SK-N-SH treated with all-trans-retinoic acid at 6 μM for 48 hours (cell line): Measurements from ENCODE around the gene WWP2.
"Not testable (repeated sequence)": the region's sequence is repeated elsewhere in the genome, so short reads cannot be mapped to it uniquely, and the experiment has no call there.

Experiments used
- ATAC-seq: fragments of 200-7000 bp; cut with Tn5 transposase; 3 replicates; pipeline ENCODE4 v1.9.1; 2020; ENCODE audit warnings: mild to moderate bottlenecking, moderate library complexity
- ARNTL ChIP-seq: fragments of 450-650 bp; formaldehyde crosslinking; IDR thresholded peaks from 2 replicates; pipeline ENCODE4 v1.5.0; 2020; ENCODE audit warnings: low read depth, mild to moderate bottlenecking, moderate library complexity, borderline replicate concordance
- BACH2 ChIP-seq: fragments of 250-450 bp; sonication (Bioruptor Pico); IDR thresholded peaks from 2 replicates; pipeline ENCODE4 v1.9.0; 2021; ENCODE audit warnings: mild to moderate bottlenecking, borderline replicate concordance
- CREB5 ChIP-seq: fragments of 250-450 bp; sonication (Bioruptor Pico); IDR thresholded peaks from 2 replicates; pipeline ENCODE4 v1.5.1; 2020; ENCODE audit warnings: low read depth, mild to moderate bottlenecking, moderate library complexity
- CSDC2 ChIP-seq: fragments of 250-450 bp; sonication (Bioruptor Pico); IDR thresholded peaks from 2 replicates; pipeline ENCODE4 v1.5.0; 2020; ENCODE audit warnings: mild to moderate bottlenecking, moderate library complexity
- CSRNP3 ChIP-seq: fragments of 250-450 bp; sonication (Bioruptor Pico); IDR thresholded peaks from 2 replicates; pipeline ENCODE4 v1.5.1; 2021; ENCODE audit warnings: mild to moderate bottlenecking, moderate library complexity
- ESRRG ChIP-seq: fragments of 250-450 bp; sonication (Bioruptor Pico); IDR thresholded peaks from 2 replicates; pipeline ENCODE4 v1.6.1; 2021; ENCODE audit warnings: mild to moderate bottlenecking
- GLIS3 ChIP-seq: fragments of 250-450 bp; sonication (Bioruptor Pico); IDR thresholded peaks from 2 replicates; pipeline ENCODE4 v1.5.0; 2020; ENCODE audit warnings: mild to moderate bottlenecking, moderate library complexity
- ISL1 ChIP-seq: fragments of 250-450 bp; sonication (Bioruptor Pico); IDR thresholded peaks from 2 replicates; pipeline ENCODE4 v2.1.2; 2022; ENCODE audit warnings: mild to moderate bottlenecking, moderate library complexity
- POU6F1 ChIP-seq: fragments of 250-450 bp; sonication (Bioruptor Pico); IDR thresholded peaks from 2 replicates; pipeline ENCODE4 v1.8.0; 2021; ENCODE audit warnings: low read depth, mild to moderate bottlenecking, moderate library complexity, borderline replicate concordance
- PPARA ChIP-seq: fragments of 250-450 bp; sonication (Bioruptor Pico); IDR thresholded peaks from 2 replicates; pipeline ENCODE4 v1.5.0; 2020; ENCODE audit warnings: mild to moderate bottlenecking, borderline replicate concordance
- RARB ChIP-seq: fragments of 250-450 bp; sonication (Bioruptor Pico); IDR thresholded peaks from 2 replicates; pipeline ENCODE4 v1.8.0; 2021; ENCODE audit warnings: mild to moderate bottlenecking, moderate library complexity
- SNAI2 ChIP-seq: fragments of 250-450 bp; sonication (Bioruptor Pico); IDR thresholded peaks from 2 replicates; pipeline ENCODE4 v1.5.0; 2020; ENCODE audit warnings: mild to moderate bottlenecking, moderate library complexity
- TCF4 ChIP-seq: fragments of 250-450 bp; sonication (Bioruptor Pico); IDR thresholded peaks from 2 replicates; pipeline ENCODE4 v1.8.0; 2021; ENCODE audit warnings: mild to moderate bottlenecking, moderate library complexity, borderline replicate concordance
- TOX ChIP-seq: fragments of 250-450 bp; sonication (Bioruptor Pico); IDR thresholded peaks from 2 replicates; pipeline ENCODE4 v1.8.0; 2021; ENCODE audit warnings: mild to moderate bottlenecking, moderate library complexity, borderline replicate concordance
- TSHZ2 ChIP-seq: fragments of 250-450 bp; sonication (Bioruptor Pico); IDR thresholded peaks from 2 replicates; pipeline ENCODE4 v1.5.0; 2020; ENCODE audit warnings: mild to moderate bottlenecking, moderate library complexity
- ZC3H10 ChIP-seq: fragments of 250-450 bp; sonication (Bioruptor Pico); IDR thresholded peaks from 2 replicates; pipeline ENCODE4 v1.5.1; 2021; ENCODE audit warnings: mild to moderate bottlenecking, moderate library complexity
- ZFP3 ChIP-seq: fragments of 250-450 bp; sonication (Bioruptor Pico); IDR thresholded peaks from 2 replicates; pipeline ENCODE4 v1.5.0; 2020; ENCODE audit warnings: mild to moderate bottlenecking, moderate library complexity
- ZFP30 ChIP-seq: fragments of 450-650 bp; formaldehyde crosslinking; IDR thresholded peaks from 2 replicates; pipeline ENCODE4 v1.5.0; 2022; ENCODE audit warnings: mild to moderate bottlenecking, moderate library complexity
- ZNF565 ChIP-seq: fragments of 450-650 bp; formaldehyde crosslinking; conservative IDR thresholded peaks from 2 replicates; pipeline ENCODE4 v1.5.0; 2020; ENCODE audit warnings: low read depth, mild to moderate bottlenecking, moderate library complexity
- ZNF8 ChIP-seq: fragments of 450-650 bp; formaldehyde crosslinking; IDR thresholded peaks from 2 replicates; pipeline ENCODE4 v1.5.0; 2020; ENCODE audit warnings: mild to moderate bottlenecking, moderate library complexity

WWP2 gene

GRCh38 chr16:69787883-69788282 lies 25.8 kb downstream of the WWP2 start:
- no peak for ATAC-seq
- TF ChIP-seq BACH2 (CRISPR knock-in tag) (no peak), ZFP3 (CRISPR knock-in tag) (no peak), CREB5 (CRISPR knock-in tag) (no peak), ZNF8 (CRISPR knock-in tag) (no peak), CSDC2 (no peak), ARNTL (CRISPR knock-in tag) (no peak), ISL1 (CRISPR knock-in tag) (no peak)

GRCh38 chr16:69791391-69791847 lies 29.3 kb downstream of the WWP2 start:
- not testable (repeated sequence) for ATAC-seq

GRCh38 chr16:69793526-69793925 lies 31.4 kb downstream of the WWP2 start:
- TF ChIP-seq CSDC2: no peak
- TF ChIP-seq ZFP30 (CRISPR knock-in tag): no peak
- TF ChIP-seq PPARA (CRISPR knock-in tag): no peak
- TF ChIP-seq TOX: no peak
- TF ChIP-seq ZNF565 (CRISPR knock-in tag): no peak
- TF ChIP-seq SNAI2: no peak
- TF ChIP-seq BACH2 (CRISPR knock-in tag): no peak
- TF ChIP-seq TCF4: no peak
- no peak for TF ChIP-seq POU6F1 (CRISPR knock-in tag)
- TF ChIP-seq ESRRG (CRISPR knock-in tag): no peak
- no peak for TF ChIP-seq RARB
- TF ChIP-seq CSRNP3 (CRISPR knock-in tag): no peak
- TF ChIP-seq ARNTL (CRISPR knock-in tag): no peak
- no peak for TF ChIP-seq ZC3H10 (CRISPR knock-in tag)
- no peak for TF ChIP-seq GLIS3 (CRISPR knock-in tag)
- no peak for TF ChIP-seq TSHZ2 (CRISPR knock-in tag)
- TF ChIP-seq ISL1 (CRISPR knock-in tag): no peak
- TF ChIP-seq, all 23 proteins: peak for 0
- ATAC-seq: no peak

GRCh38 chr16:69794486-69794885 lies 32.4 kb downstream of the WWP2 start:
- no peak for ATAC-seq
- TF ChIP-seq ISL1 (CRISPR knock-in tag) (no peak), TCF4 (no peak), ARNTL (CRISPR knock-in tag) (no peak), ZFP30 (CRISPR knock-in tag) (no peak), BACH2 (CRISPR knock-in tag) (no peak), RARB (no peak)
